ENCODE data around the gene LRRC32. TPM values are rescaled to one million over a fixed set of nuclear protein-coding genes. Genes with fewer than 3 reads are reported as not detected.

LRRC32 gene
- total RNA-seq, 1 donor from 2014 or later, result 39.6 TPM

DNA sequence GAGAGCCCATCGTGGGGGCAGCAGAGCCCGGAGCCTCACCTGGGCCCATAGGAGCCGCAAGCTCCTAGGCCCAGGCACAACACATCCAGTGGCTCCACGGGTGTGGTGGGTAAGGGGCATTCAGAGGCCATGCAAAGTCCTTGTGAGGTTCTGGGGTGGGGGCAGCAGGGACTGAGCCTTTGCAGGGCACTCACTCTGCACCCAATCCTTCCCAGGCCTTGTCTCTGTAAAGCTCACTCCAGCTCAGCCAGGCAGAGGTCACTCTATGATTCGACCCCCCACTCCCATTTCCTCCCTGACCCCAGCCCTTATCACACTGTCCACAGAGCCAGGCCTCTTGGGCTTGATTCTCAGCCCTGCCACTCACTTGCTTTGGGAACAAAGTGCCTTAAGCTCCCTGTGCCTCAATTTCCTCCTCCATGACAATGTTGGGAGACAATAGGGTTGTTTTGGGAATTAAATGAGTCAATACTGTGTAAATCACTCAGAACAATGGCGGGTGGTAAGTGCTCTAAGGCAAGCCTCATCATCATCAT, 46.6 kb downstream of the LRRC32 start:
- H3K4me3 Mint-ChIP-seq (ENCODE audit: unreplicated experiment), result no peak overlapping the region
- no peaks in the 10 kb centered on the region for H3K36me3 Mint-ChIP-seq (ENCODE audit: unreplicated experiment)
- H3K9me3 Mint-ChIP-seq (ENCODE audit: unreplicated experiment), result peaks cover 16% of the 10 kb centered on the region
- no peak for DNase-seq (ENCODE audit: extremely low spot score, unreplicated experiment)
- H3K27ac Mint-ChIP-seq (ENCODE audit: unreplicated experiment), result no peak overlapping the region
- peaks cover 9% of the 10 kb centered on the region for H3K4me1 Mint-ChIP-seq (ENCODE audit: unreplicated experiment)
- TF ChIP-seq, protein P1, sequence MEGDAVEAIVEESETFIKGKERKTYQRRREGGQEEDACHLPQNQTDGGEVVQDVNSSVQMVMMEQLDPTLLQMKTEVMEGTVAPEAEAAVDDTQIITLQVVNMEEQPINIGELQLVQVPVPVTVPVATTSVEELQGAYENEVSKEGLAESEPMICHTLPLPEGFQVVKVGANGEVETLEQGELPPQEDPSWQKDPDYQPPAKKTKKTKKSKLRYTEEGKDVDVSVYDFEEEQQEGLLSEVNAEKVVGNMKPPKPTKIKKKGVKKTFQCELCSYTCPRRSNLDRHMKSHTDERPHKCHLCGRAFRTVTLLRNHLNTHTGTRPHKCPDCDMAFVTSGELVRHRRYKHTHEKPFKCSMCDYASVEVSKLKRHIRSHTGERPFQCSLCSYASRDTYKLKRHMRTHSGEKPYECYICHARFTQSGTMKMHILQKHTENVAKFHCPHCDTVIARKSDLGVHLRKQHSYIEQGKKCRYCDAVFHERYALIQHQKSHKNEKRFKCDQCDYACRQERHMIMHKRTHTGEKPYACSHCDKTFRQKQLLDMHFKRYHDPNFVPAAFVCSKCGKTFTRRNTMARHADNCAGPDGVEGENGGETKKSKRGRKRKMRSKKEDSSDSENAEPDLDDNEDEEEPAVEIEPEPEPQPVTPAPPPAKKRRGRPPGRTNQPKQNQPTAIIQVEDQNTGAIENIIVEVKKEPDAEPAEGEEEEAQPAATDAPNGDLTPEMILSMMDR (IDR thresholded peaks at IDR 0.05), result no peak
- no peaks in the 10 kb centered on the region for H3K27me3 Mint-ChIP-seq (ENCODE audit: unreplicated experiment)

DNA sequence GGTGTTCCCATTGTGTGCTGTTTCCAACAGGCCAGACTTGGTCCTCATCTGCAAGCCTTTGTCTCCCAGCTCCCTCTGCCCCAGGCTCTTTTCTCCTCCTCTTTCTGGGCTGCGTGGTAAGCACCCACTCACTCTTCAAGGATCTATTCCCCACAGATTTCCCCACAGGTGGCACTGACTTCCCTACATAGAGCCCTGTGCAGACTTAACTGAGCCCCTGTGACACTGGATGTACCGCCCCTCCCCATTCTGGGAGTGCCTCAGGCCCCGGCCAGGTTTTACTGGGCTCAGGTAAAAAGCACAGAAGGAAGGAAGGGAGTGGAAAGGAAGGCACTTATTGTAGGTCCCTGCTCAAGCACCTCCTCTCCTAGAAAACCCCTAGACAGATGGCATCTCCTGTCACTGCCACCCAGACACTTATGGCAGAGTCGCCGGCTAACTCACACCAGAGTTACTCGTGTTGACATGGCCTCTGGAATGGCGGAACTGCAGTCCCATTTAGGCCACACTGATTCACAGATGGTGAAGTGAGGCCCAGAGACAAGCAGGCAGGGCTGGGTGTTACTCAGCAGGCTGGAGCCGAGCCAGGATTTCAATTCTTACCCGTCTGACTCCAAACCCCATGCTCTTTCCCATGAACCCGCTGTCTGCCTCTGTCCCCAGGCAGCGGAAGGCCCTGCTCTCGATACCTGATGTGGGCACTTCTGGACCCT, 47.2 kb downstream of the LRRC32 start:
- peaks cover 16% of the 10 kb centered on the region for H3K9me3 Mint-ChIP-seq (ENCODE audit: unreplicated experiment)
- H3K36me3 Mint-ChIP-seq (ENCODE audit: unreplicated experiment), result no peaks in the 10 kb centered on the region
- no peaks in the 10 kb centered on the region for H3K27me3 Mint-ChIP-seq (ENCODE audit: unreplicated experiment)
- no peak overlapping the region for H3K4me3 Mint-ChIP-seq (ENCODE audit: unreplicated experiment)
- peaks cover 9% of the 10 kb centered on the region for H3K4me1 Mint-ChIP-seq (ENCODE audit: unreplicated experiment)
- TF ChIP-seq, protein P1 (IDR thresholded peaks at IDR 0.05), result no peak
- no peak overlapping the region for H3K27ac Mint-ChIP-seq (ENCODE audit: unreplicated experiment)
- no peak for DNase-seq (ENCODE audit: extremely low spot score, unreplicated experiment)

DNA sequence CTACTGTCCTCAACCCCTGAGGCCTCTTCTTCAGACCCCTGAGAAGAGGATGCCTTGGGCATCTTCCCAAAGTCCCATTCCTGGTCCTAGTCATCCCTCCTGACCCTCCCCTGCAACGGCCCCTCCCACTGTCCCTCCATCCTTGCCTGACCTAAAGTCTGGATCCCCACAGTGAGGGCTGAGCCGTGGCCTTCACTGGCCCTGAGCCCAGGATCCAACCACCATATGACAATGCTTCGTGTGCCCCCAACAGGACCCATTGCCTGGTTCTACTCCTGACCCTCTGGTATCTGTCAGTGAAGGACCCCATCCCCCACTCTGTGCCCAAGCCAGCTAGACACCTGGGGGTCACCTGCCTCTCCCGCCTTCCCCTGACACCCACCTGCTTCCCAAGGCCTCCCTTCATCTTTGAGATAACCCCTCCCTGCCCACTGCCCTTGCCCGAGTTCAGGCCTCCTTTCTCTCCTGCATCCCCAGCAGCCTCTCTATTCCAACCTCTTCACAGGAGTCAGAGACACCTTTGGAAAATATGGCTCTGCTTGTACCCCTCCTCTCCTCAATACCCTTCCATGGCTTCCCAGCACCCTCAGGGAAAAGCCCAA, 48.0 kb downstream of the LRRC32 start:
- Mint-ChIP-seq H3K4me1 (ENCODE audit: unreplicated experiment) (peaks cover 9% of the 10 kb centered on the region), H3K4me3 (ENCODE audit: unreplicated experiment) (no peak overlapping the region), H3K9me3 (ENCODE audit: unreplicated experiment) (peaks cover 16% of the 10 kb centered on the region), H3K27ac (ENCODE audit: unreplicated experiment) (no peak overlapping the region), H3K27me3 (ENCODE audit: unreplicated experiment) (no peaks in the 10 kb centered on the region), H3K36me3 (ENCODE audit: unreplicated experiment) (no peaks in the 10 kb centered on the region)
- no peak for DNase-seq (ENCODE audit: extremely low spot score, unreplicated experiment)
- TF ChIP-seq, protein P1 (IDR thresholded peaks at IDR 0.05), result no peak

DNA sequence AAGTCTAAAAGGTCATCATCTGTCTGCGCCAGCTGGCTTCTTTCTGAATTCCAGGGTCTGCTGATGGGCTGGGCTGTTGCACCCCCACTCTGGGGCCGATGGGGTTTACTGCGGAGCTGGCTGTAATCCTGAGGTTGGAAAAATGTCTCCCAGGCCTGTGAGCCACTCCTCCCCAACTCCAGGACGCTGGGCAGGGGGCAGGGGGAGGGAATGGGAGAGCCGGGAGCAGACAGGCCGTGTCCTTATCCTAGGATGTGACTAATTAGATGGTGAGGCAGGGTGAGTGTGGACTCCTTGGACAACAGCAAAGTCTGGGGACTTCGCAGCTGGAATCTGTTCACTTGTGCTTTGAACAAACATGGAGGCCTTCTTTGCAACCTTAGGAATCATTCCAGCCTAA, 48.7 kb downstream of the LRRC32 start:
- Mint-ChIP-seq H3K36me3 (ENCODE audit: unreplicated experiment) (no peaks in the 10 kb centered on the region), H3K9me3 (ENCODE audit: unreplicated experiment) (peaks cover 16% of the 10 kb centered on the region), H3K27ac (ENCODE audit: unreplicated experiment) (no peak overlapping the region), H3K4me3 (ENCODE audit: unreplicated experiment) (no peak overlapping the region), H3K27me3 (ENCODE audit: unreplicated experiment) (no peaks in the 10 kb centered on the region), H3K4me1 (ENCODE audit: unreplicated experiment) (peaks cover 10% of the 10 kb centered on the region)
- TF ChIP-seq, protein P1 (IDR thresholded peaks at IDR 0.05), result no peak
- DNase-seq (ENCODE audit: extremely low spot score, unreplicated experiment), result no peak

DNA sequence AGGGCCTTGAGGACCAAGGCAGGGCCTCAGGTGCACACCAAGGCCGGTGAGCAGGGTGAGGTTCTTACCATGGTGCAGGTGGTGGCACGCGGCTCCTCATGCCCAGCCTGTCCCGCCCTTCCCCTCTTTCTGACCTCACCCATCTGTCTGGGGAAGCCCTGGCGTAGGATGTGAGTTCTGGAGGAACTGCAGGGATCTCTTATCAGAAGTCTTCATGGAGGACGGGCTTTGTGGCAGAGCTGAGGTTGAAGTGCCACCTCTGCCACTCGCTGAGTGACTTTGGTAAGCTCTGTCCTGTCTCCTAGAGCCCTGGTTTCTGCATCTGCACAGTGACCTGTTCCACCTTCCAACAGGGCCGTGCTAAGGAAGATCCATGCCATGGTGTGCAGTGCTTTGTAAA, 49.1 kb downstream of the LRRC32 start:
- peaks cover 13% of the 10 kb centered on the region for H3K4me1 Mint-ChIP-seq (ENCODE audit: unreplicated experiment)
- no peak overlapping the region for H3K4me3 Mint-ChIP-seq (ENCODE audit: unreplicated experiment)
- DNase-seq (ENCODE audit: extremely low spot score, unreplicated experiment), result no peak
- no peaks in the 10 kb centered on the region for H3K27me3 Mint-ChIP-seq (ENCODE audit: unreplicated experiment)
- TF ChIP-seq, protein P1 (IDR thresholded peaks at IDR 0.05), result no peak
- H3K27ac Mint-ChIP-seq (ENCODE audit: unreplicated experiment), result no peak overlapping the region
- H3K9me3 Mint-ChIP-seq (ENCODE audit: unreplicated experiment), result peaks cover 16% of the 10 kb centered on the region
- H3K36me3 Mint-ChIP-seq (ENCODE audit: unreplicated experiment), result no peaks in the 10 kb centered on the region

Measured in osteocyte (in vitro differentiated cells).